K562 (cell line): ENCODE measurements around the gene PTPRM. TPM values are rescaled to one million over a fixed set of nuclear protein-coding genes. Genes with fewer than 3 reads are reported as not detected.

Experiments used
- ATAC-seq: fragments of 200-7000 bp; cut with Tn5 transposase; 3 replicates; pipeline ENCODE4 v1.9.1; 2020; ENCODE audit warnings: moderate library complexity
- BruUV-seq: library from RNA; stranded (reverse); fragments of 400-500 nt; replicated peaks from 2 replicates; lab custom pipeline; 2021; lab: Mats Ljungman, UMichigan
- CTCF ChIA-PET: fragments of 300-600 bp; formaldehyde crosslinking; extraction: SDS; loops from one replicate; lab custom pipeline; 2021; ENCODE audit warnings: low intra/inter-chr PET ratio; lab: Yijun Ruan, JAX
- POLR2A ChIA-PET: fragments of 300-600, 350-650 bp; sonication (Branson Sonifier 250); formaldehyde crosslinking; extraction: SDS; loops from one replicate; lab custom pipeline; 2021; ENCODE audit warnings: antibody characterized with exemption, inconsistent platforms; lab: Yijun Ruan, JAX
- DNase-seq, 4 experiments: peaks; one replicate each; pipeline versions ENCODE4 v3.0.0 to v3.0.0-alpha.2; 2011 to 2018; ENCODE audit warnings: low spot score in 3 of 4, mixed read lengths in 3 of 4; ENCODE audit errors: extremely low read depth in 1 of 4
- FAIRE-seq: peaks from 2 replicates; lab custom pipeline; 2011; peaks lifted over from hg19 to GRCh38; lab: Jason Lieb, UNC
- H2AFZ ChIP-seq: 2 replicates; pipeline ENCODE4 v1.6.0; 2011; ENCODE audit warnings: low read depth, low read length, control low read depth, inconsistent platforms
- H3K27ac ChIP-seq: fragments of 200-600 bp; 3 replicates; pipeline ENCODE4 v1.8.0; 2011; ENCODE audit warnings: low read depth, mild to moderate bottlenecking, control low read depth, inconsistent platforms, low read length, moderate library complexity, mixed read lengths; ENCODE audit errors: extremely low read depth
- H3K27me3 ChIP-seq, 2 experiments: fragments of 300-600 bp in 1 of 2; 2 replicates in 1 of 2; 3 replicates in 1 of 2; pipeline versions ENCODE4 v1.6.0 to v1.8.0; 2011; ENCODE audit warnings: inconsistent platforms in 2 of 2, low read length in 2 of 2, mild to moderate bottlenecking in 1 of 2, mixed read lengths in 1 of 2, moderate library complexity in 1 of 2; ENCODE audit not compliant: control insufficient read depth in 2 of 2, insufficient read depth in 2 of 2
- H3K36me3 ChIP-seq: fragments of 300-600 bp; 3 replicates; pipeline ENCODE4 v1.8.0; 2011; ENCODE audit warnings: mild to moderate bottlenecking, low read length, inconsistent platforms; ENCODE audit not compliant: control insufficient read depth, insufficient read depth
- H3K4me1 ChIP-seq, 2 experiments: fragments of 200-600 bp in 1 of 2; replicated peaks in 1 of 2; 2 replicates in 1 of 2; 3 replicates in 1 of 2; pipeline versions ENCODE4 v1.5.1 to v1.8.0; 2011; ENCODE audit warnings: inconsistent platforms in 2 of 2, low read length in 2 of 2, mild to moderate bottlenecking in 1 of 2, mixed read lengths in 1 of 2, moderate library complexity in 1 of 2; ENCODE audit not compliant: control insufficient read depth in 2 of 2, insufficient read depth in 2 of 2
- H3K4me2 ChIP-seq: 2 replicates; pipeline ENCODE4 v1.6.1; 2011; ENCODE audit warnings: low read length, control low read depth, inconsistent platforms, mixed read lengths; ENCODE audit not compliant: insufficient read depth
- H3K4me3 ChIP-seq: fragments of 200-600 bp; sonication (generic), shearing (Covaris generic); 2 replicates; pipeline ENCODE4 v1.5.1; 2016; ENCODE audit warnings: control low read depth, inconsistent platforms
- H3K79me2 ChIP-seq: fragments of 200-600 bp; 3 replicates; pipeline ENCODE4 v1.8.0; 2011; ENCODE audit warnings: low read length, inconsistent platforms; ENCODE audit not compliant: control insufficient read depth, insufficient read depth
- H3K9ac ChIP-seq, 2 experiments: 2 replicates each; pipeline versions ENCODE4 v1.6.0 to v1.6.1; 2011; ENCODE audit warnings: low read depth in 2 of 2, low read length in 2 of 2, control low read depth in 1 of 2, inconsistent platforms in 1 of 2, mild to moderate bottlenecking in 1 of 2, mixed read lengths in 1 of 2; ENCODE audit not compliant: insufficient read depth in 1 of 2
- H3K9me1 ChIP-seq: one replicate; pipeline ENCODE4 v1.6.0; 2011; ENCODE audit warnings: inconsistent platforms, mild to moderate bottlenecking, low read length, moderate library complexity; ENCODE audit not compliant: control insufficient read depth, insufficient read depth
- H3K9me3 ChIP-seq: replicated peaks from 2 replicates; pipeline ENCODE4 v1.5.1; 2011; ENCODE audit warnings: low read depth, low read length, inconsistent platforms; ENCODE audit not compliant: control insufficient read depth, insufficient read depth
- H4K20me1 ChIP-seq: replicated peaks from 2 replicates; pipeline ENCODE4 v1.6.1; 2011; ENCODE audit warnings: low read length, inconsistent platforms, mixed read lengths; ENCODE audit not compliant: control insufficient read depth, insufficient read depth
- CBX2 ChIP-seq: fragments of 200-600 bp; sonication (generic); IDR thresholded peaks from one replicate; pipeline ENCODE4 v1.6.1; 2012; ENCODE audit warnings: mild to moderate bottlenecking, low read length, inconsistent platforms; ENCODE audit not compliant: insufficient read depth, poor library complexity, severe bottlenecking
- CREB3 ChIP-seq: fragments of 450-650 bp; conservative IDR thresholded peaks from 2 replicates; pipeline ENCODE4 v1.6.1; 2016; ENCODE audit warnings: missing genetic modification characterization, low read depth, mild to moderate bottlenecking, missing compliant biosample characterization, moderate library complexity
- GATAD2B ChIP-seq: fragments of 450-650 bp; IDR thresholded peaks from 2 replicates; pipeline ENCODE4 v1.6.1; 2017; ENCODE audit warnings: mild to moderate bottlenecking, borderline replicate concordance
- MTA2 ChIP-seq: fragments of 450-650 bp; IDR thresholded peaks from 2 replicates; pipeline ENCODE4 v1.6.1; 2016; ENCODE audit warnings: low read depth
- NR4A1 ChIP-seq, 2 experiments: fragments of 250-450 bp in 1 of 2; fragments of 450-650 bp in 1 of 2; sonication (Bioruptor Pico) in 1 of 2; IDR thresholded peaks; 2 replicates each; pipeline versions ENCODE4 v1.4.0 to v1.6.1; 2016 to 2020; ENCODE audit warnings: mild to moderate bottlenecking in 2 of 2, missing compliant biosample characterization in 1 of 2, missing genetic modification characterization in 1 of 2, moderate library complexity in 1 of 2
- U2AF1 ChIP-seq: fragments of 200-400 bp; formaldehyde crosslinking; optimal IDR thresholded peaks from 2 replicates; pipeline ENCODE3; 2017; ENCODE audit warnings: mild to moderate bottlenecking, low read depth, low read length, moderate library complexity
- XRCC5 ChIP-seq: fragments of 200-400 bp; formaldehyde crosslinking; IDR thresholded peaks from 2 replicates; pipeline ENCODE4 v1.6.1; 2017; ENCODE audit warnings: low read depth, mild to moderate bottlenecking, low read length
- ZBTB12 ChIP-seq: fragments of 250-450 bp; sonication (Bioruptor Pico); IDR thresholded peaks from 2 replicates; pipeline ENCODE4 v1.4.0; 2020
- ZBTB2 ChIP-seq: fragments of 450-650 bp; IDR thresholded peaks from 2 replicates; pipeline ENCODE4 v1.6.1; 2016; ENCODE audit warnings: antibody characterized with exemption
- WGBS: fragments of 100-300 bp; shearing (Covaris generic); methylation state at CpG from one replicate; pipeline ENCODE4 v1.1.6; 2016; ENCODE audit warnings: low coverage, mixed read lengths; ENCODE audit not compliant: insufficient coverage; ENCODE audit errors: missing lambda C conversion rate; 5-methylcytosine and 5-hydroxymethylcytosine counted together
- in situ Hi-C: fragments of 300-500 bp; cut with MboI; formaldehyde crosslinking; loops from 4 replicates; pipeline ENCODE4 v1.15.0; 2018; ENCODE audit warnings: inconsistent platforms, mixed read lengths
- intact Hi-C: fragments of 100-400 bp; cut with micrococcal nuclease; formaldehyde crosslinking; loops from 2 replicates; pipeline ENCODE4 v1.14.2; 2022
- polyA plus RNA-seq, 8 experiments: library from polyadenylated mRNA; depleted of rRNA in 4 of 8; stranded (reverse) in 5 of 8; unstranded in 3 of 8; fragments of >200 nt; fragmentation: Nextera tagmentation in 2 of 8; fragmentation: Illumina TruSeq in 1 of 8; extraction: Ambion mirVana in 2 of 8; extraction: Trizol in 1 of 8; gene quantifications; 2 replicates each; pipeline versions ENCODE4 v1.2.1 to v1.2.3, GENCODE V29; 2011 to 2014; ENCODE audit warnings: inconsistent platforms in 1 of 8, missing spikeins in 1 of 8
- total RNA-seq, 7 experiments: library from RNA; depleted of rRNA in 6 of 7; stranded (reverse); fragments of >200 nt in 6 of 7; fragmentation: Illumina TruSeq in 2 of 7; extraction: Trizol in 2 of 7; gene quantifications; 2 replicates each; pipeline versions ENCODE4 v1.2.1 to v1.2.3, GENCODE V29; 2011 to 2021; ENCODE audit warnings: low replicate concordance in 1 of 7

The PTPRM gene
- total and polyA plus RNA-seq, 9 of the 15 experiments (the other 6 are each of a cell fraction or from before 2014, with no cell fraction given) = 0.03 to 0.16 (median 0.08) TPM; not detected in 3

- Histone ChIP-seq H3K27ac (no peak overlapping the region), H3K9ac (no peak overlapping the region), H3K9me1 (no peaks in the 10 kb centered on the region), H3K4me1 (no peaks in the 10 kb centered on the region), H3K36me3 (no peaks in the 10 kb centered on the region), H2AFZ (no peak overlapping the region), H3K79me2 (no peaks in the 10 kb centered on the region), H3K4me2 (no peak overlapping the region), H3K27me3 (no peaks in the 10 kb centered on the region), H3K4me3 (no peak overlapping the region), H3K9me3 (no peaks in the 10 kb centered on the region), H4K20me1 (no peaks in the 10 kb centered on the region)
- no peak for DNase-seq
- no peak for ATAC-seq
- TF ChIP-seq GATAD2B (no peak), U2AF1 (no peak), CREB3 (tag) (no peak), NR4A1 (CRISPR knock-in tag; IDR thresholded peaks at IDR 0.05) (no peak), NR4A1 (tag; IDR thresholded peaks at IDR 0.05) (no peak), ZBTB12 (CRISPR knock-in tag) (no peak), ZBTB2 (no peak), CBX2 (no peak), XRCC5 (no peak), MTA2 (no peak)
- no TSS peak for BruUV-seq
- in situ Hi-C loops = no loop called here
- 1% methylated on average over 9 of the region's 9 CpGs for WGBS
- ChIA-PET CTCF (no interaction called here), POLR2A (no interaction called here)
- FAIRE-seq = no peak
- intact Hi-C loops = no loop called here
These were observed 255.6 kb downstream of the PTPRM start for GRCh38 chr18:7822435-7823331.
